ENCODE results near the gene C6. TPM values are rescaled to one million over a fixed set of nuclear protein-coding genes. Genes with fewer than 3 reads are reported as not detected.

C6 gene
- total RNA-seq, 1 experiment from 2014 or later, result not detected

DNA sequence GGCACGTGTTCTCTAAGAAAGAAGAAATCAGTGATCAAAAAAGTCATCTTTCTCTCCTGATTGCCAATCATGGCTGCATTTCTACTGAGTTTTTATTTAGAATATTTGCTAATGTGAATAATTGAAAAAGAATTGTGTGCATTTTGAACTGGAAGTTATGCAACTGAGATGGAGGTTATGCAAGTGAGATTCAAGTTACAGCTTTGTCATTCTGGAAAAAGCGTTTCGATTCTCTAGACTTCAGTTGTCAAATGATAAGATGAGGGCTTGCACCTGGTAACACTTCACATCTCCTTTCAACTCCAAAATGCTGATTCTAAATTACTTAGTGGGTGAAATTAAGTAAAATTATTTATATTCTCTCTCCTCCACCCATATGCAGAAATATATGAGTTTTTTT is 36.4 kb downstream of the C6 start:
- Histone ChIP-seq H3K14ac (ENCODE audit: insufficient read depth, low read length) (no peak overlapping the region), H3K23me2 (ENCODE audit: insufficient read length, low read depth, low read length, poor library complexity, severe bottlenecking) (no peaks in the 10 kb centered on the region), H2BK20ac (ENCODE audit: low read depth, low read length, poor library complexity, severe bottlenecking) (no peak overlapping the region), H3K4ac (ENCODE audit: low read depth, low read length) (no peak overlapping the region), H3K79me2 (ENCODE audit: insufficient read depth, low read length) (no peaks in the 10 kb centered on the region), H3K79me1 (ENCODE audit: insufficient read depth, low read depth, low read length, poor library complexity, severe bottlenecking) (no peaks in the 10 kb centered on the region), H2BK15ac (ENCODE audit: low read depth, low read length) (no peak overlapping the region), H3T11ph (ENCODE audit: low read length) (no peak overlapping the region), H2BK5ac (ENCODE audit: insufficient read length, low read length) (no peak overlapping the region), H3K27ac (ENCODE audit: insufficient read length, low read depth, low read length) (no peak overlapping the region), H3K9me3 (ENCODE audit: control insufficient read depth, low read depth, low read length) (no peaks in the 10 kb centered on the region), H3K23ac (ENCODE audit: insufficient read length, low read depth, low read length) (no peak overlapping the region), H3K4me2 (ENCODE audit: insufficient read depth, insufficient read length, low read length) (no peak overlapping the region), H3K9ac (ENCODE audit: extremely low read depth, insufficient read length, low read length) (no peak overlapping the region), H4K20me1 (ENCODE audit: control insufficient read depth, insufficient read depth, insufficient read length) (no peaks in the 10 kb centered on the region), H4K8ac (replicated peaks; ENCODE audit: insufficient read length, low read depth, low read length) (no peak overlapping the region), H2BK12ac (ENCODE audit: insufficient read length, low read depth, low read length) (no peak overlapping the region), H4K91ac (ENCODE audit: insufficient read length, low read depth, low read length) (no peak overlapping the region), H2AFZ (ENCODE audit: low read length) (no peak overlapping the region), H3K18ac (ENCODE audit: insufficient read length, low read depth, low read length) (no peak overlapping the region), H3K27me3 (ENCODE audit: insufficient read depth, low read length) (no peaks in the 10 kb centered on the region), H4K5ac (ENCODE audit: insufficient read length, low read depth, low read length) (no peak overlapping the region), H2AK5ac (ENCODE audit: insufficient read length, low read length) (no peak overlapping the region), H3K4me1 (ENCODE audit: insufficient read depth, low read length) (no peaks in the 10 kb centered on the region), H3K56ac (ENCODE audit: insufficient read length, low read depth, low read length) (no peak overlapping the region), H2BK120ac (ENCODE audit: low read depth, low read length, poor library complexity, severe bottlenecking) (no peak overlapping the region)
- H3K4me3 Mint-ChIP-seq, result no peak overlapping the region
- TF ChIP-seq, protein P1, sequence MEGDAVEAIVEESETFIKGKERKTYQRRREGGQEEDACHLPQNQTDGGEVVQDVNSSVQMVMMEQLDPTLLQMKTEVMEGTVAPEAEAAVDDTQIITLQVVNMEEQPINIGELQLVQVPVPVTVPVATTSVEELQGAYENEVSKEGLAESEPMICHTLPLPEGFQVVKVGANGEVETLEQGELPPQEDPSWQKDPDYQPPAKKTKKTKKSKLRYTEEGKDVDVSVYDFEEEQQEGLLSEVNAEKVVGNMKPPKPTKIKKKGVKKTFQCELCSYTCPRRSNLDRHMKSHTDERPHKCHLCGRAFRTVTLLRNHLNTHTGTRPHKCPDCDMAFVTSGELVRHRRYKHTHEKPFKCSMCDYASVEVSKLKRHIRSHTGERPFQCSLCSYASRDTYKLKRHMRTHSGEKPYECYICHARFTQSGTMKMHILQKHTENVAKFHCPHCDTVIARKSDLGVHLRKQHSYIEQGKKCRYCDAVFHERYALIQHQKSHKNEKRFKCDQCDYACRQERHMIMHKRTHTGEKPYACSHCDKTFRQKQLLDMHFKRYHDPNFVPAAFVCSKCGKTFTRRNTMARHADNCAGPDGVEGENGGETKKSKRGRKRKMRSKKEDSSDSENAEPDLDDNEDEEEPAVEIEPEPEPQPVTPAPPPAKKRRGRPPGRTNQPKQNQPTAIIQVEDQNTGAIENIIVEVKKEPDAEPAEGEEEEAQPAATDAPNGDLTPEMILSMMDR (conservative IDR thresholded peaks at IDR 0.05), result no peak
- no CpG with 5 or more reads among the region's 3 CpGs for WGBS (ENCODE audit: extremely low coverage, insufficient read length, low lambda C conversion rate)
- no peaks in the 10 kb centered on the region for H3K4me1 Mint-ChIP-seq
- H3K27ac Mint-ChIP-seq, result no peak overlapping the region
- H3K36me3 Mint-ChIP-seq (ENCODE audit: insufficient read depth in 1 of 3, low read depth in 3 of 3), result no peaks in the 10 kb centered on the region
- no peaks in the 10 kb centered on the region; the same call in 1 of the 2 replicates for H3K27me3 Mint-ChIP-seq (ENCODE audit: low read depth)
- no peaks in the 10 kb centered on the region for H3K9me3 Mint-ChIP-seq
- DNase-seq, result no peak
